Smooth muscle cell (in vitro differentiated cells): ENCODE results near the gene CCDC112. TPM values are rescaled to one million over a fixed set of nuclear protein-coding genes. Genes with fewer than 3 reads are reported as not detected.

ENCODE experiments used
- DNase-seq: peaks from one replicate; lab custom pipeline; 2025; ENCODE audit not compliant: unreplicated experiment; lab: John Stamatoyannopoulos, UW
- H2AFZ ChIP-seq: fragments of 200-600 bp; sonication (generic); 2 replicates; pipeline ENCODE4 v1.6.0; 2016; ENCODE audit warnings: antibody characterized with exemption, low read depth, mild to moderate bottlenecking
- H3F3A ChIP-seq: fragments of 200-600 bp; sonication (generic); 2 replicates; pipeline ENCODE4 v1.6.0; 2017; ENCODE audit warnings: antibody characterized with exemption, low read depth
- H3K27ac ChIP-seq: fragments of 200-600 bp; sonication (generic); 2 replicates; pipeline ENCODE4 v1.5.1; 2016; ENCODE audit warnings: low read depth, mild to moderate bottlenecking
- H3K27me3 ChIP-seq: fragments of 200-600 bp; sonication (generic); 2 replicates; pipeline ENCODE4 v1.6.1; 2016; ENCODE audit warnings: low read depth, mild to moderate bottlenecking
- H3K36me3 ChIP-seq: fragments of 200-600 bp; sonication (generic); 2 replicates; pipeline ENCODE4 v1.5.1; 2016; ENCODE audit warnings: low read depth
- H3K4me1 ChIP-seq: fragments of 200-600 bp; sonication (generic); 2 replicates; pipeline ENCODE4 v1.5.1; 2016; ENCODE audit warnings: low read depth
- H3K4me2 ChIP-seq: fragments of 200-600 bp; sonication (generic); 2 replicates; pipeline ENCODE4 v1.6.0; 2016; ENCODE audit warnings: mild to moderate bottlenecking
- H3K4me3 ChIP-seq: fragments of 200-600 bp; sonication (generic); 2 replicates; pipeline ENCODE4 v1.5.1; 2016; ENCODE audit warnings: mild to moderate bottlenecking
- H3K79me2 ChIP-seq: fragments of 200-600 bp; sonication (generic); 2 replicates; pipeline ENCODE4 v1.6.0; 2016; ENCODE audit warnings: low read depth, mild to moderate bottlenecking
- H3K9ac ChIP-seq: fragments of 200-600 bp; sonication (generic); 2 replicates; pipeline ENCODE4 v1.6.0; 2016; ENCODE audit warnings: low read depth
- H3K9me3 ChIP-seq: fragments of 200-600 bp; sonication (generic); replicated peaks from 2 replicates; pipeline ENCODE4 v1.5.1; 2016; ENCODE audit warnings: low read depth
- H4K20me1 ChIP-seq: fragments of 200-600 bp; sonication (generic); 2 replicates; pipeline ENCODE4 v1.6.0; 2016; ENCODE audit warnings: low read depth
- WGBS: methylation state at CpG from one replicate; pipeline ENCODE4 v1.1.7; 2016; ENCODE audit warnings: low lambda C conversion rate; 5-methylcytosine and 5-hydroxymethylcytosine counted together
- polyA plus RNA-seq: library from polyadenylated mRNA; unstranded; fragments of >200 nt; fragmentation: Nextera tagmentation; extraction: Ambion mirVana; gene quantifications from 2 replicates; pipeline ENCODE4 v1.2.1, GENCODE V29; 2016
- total RNA-seq: library from RNA; depleted of rRNA; stranded (reverse); fragments of >200 nt; gene quantifications from 2 replicates; pipeline ENCODE4 v1.2.3, GENCODE V29; 2014
- TF ChIP-seq, protein P1 (sequence below): fragments of 200-600 bp; sonication (generic); IDR thresholded peaks from 2 replicates; pipeline ENCODE4 v1.5.1; 2017; ENCODE audit warnings: borderline replicate concordance, mild to moderate bottlenecking, antibody characterized with exemption; ENCODE audit not compliant: insufficient read depth, poor library complexity, severe bottlenecking

Gene CCDC112
- total and polyA plus RNA-seq, 2 experiments from 2014 or later = 6.3 to 9.1 TPM

DNA sequence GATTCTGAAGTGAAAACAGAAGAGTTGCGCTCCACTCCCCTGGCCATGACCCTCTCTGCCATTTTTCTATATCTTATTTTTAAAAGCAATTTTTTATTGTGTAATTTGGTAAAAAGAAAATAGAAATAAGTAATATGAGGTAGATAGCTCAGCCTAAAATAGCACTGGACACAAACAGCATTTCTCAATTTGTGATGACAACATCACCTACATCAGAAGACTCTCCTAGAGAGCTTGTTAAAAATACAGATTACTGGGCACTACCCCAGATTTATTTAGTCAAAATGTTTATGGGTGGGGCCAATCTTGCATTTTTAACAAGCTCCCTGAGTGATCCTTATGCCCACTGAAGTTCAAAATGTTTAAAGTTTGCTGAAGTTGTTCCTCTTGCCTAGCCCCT lies 40.5 kb upstream of the CCDC112 start:
- Histone ChIP-seq H3F3A (no peaks in the 10 kb centered on the region), H2AFZ (no peak overlapping the region), H3K27me3 (no peaks in the 10 kb centered on the region), H3K9me3 (no peaks in the 10 kb centered on the region), H3K4me2 (no peak overlapping the region), H3K79me2 (no peaks in the 10 kb centered on the region), H3K27ac (no peak overlapping the region), H3K36me3 (no peaks in the 10 kb centered on the region), H3K9ac (no peak overlapping the region), H3K4me3 (no peak overlapping the region), H4K20me1 (no peaks in the 10 kb centered on the region), H3K4me1 (no peaks in the 10 kb centered on the region)
- DNase-seq = no peak
- 97% methylated on average over 1 of the region's 1 CpG for WGBS
- TF ChIP-seq, protein P1, sequence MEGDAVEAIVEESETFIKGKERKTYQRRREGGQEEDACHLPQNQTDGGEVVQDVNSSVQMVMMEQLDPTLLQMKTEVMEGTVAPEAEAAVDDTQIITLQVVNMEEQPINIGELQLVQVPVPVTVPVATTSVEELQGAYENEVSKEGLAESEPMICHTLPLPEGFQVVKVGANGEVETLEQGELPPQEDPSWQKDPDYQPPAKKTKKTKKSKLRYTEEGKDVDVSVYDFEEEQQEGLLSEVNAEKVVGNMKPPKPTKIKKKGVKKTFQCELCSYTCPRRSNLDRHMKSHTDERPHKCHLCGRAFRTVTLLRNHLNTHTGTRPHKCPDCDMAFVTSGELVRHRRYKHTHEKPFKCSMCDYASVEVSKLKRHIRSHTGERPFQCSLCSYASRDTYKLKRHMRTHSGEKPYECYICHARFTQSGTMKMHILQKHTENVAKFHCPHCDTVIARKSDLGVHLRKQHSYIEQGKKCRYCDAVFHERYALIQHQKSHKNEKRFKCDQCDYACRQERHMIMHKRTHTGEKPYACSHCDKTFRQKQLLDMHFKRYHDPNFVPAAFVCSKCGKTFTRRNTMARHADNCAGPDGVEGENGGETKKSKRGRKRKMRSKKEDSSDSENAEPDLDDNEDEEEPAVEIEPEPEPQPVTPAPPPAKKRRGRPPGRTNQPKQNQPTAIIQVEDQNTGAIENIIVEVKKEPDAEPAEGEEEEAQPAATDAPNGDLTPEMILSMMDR = no peak

DNA sequence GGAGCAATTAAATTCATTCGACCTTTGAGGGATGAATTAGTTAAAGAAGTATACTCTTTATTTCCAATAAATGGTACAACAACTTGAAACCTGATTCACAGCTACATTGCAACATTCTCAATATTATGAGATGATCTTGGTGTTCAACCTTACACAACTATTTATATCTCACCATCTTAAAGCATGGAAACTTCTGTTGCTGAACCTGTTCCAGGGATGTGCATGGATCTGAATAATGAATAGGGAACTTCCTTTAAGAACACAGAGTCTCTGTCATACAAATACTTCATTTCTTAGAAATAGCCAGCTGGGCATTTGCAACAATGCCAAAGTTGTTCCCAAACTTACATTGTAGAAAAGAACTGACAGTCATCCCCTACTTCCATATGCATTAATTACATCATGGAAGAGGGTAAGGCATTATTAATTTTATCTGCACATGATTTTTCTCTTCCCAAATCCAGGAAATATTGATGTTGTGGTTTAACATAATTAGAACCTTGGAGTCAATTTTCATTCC lies 39.8 kb upstream of the CCDC112 start:
- H2AFZ ChIP-seq = no peak overlapping the region
- no peak overlapping the region for H3K4me3 ChIP-seq
- H3K4me1 ChIP-seq = no peaks in the 10 kb centered on the region
- TF ChIP-seq, protein P1 = no peak
- WGBS = 86% methylated on average over 1 of the region's 1 CpG
- no peaks in the 10 kb centered on the region for H3F3A ChIP-seq
- no peak overlapping the region for H3K9ac ChIP-seq
- H3K36me3 ChIP-seq = no peaks in the 10 kb centered on the region
- no peaks in the 10 kb centered on the region for H3K79me2 ChIP-seq
- H3K27me3 ChIP-seq = no peaks in the 10 kb centered on the region
- H3K27ac ChIP-seq = no peak overlapping the region
- no peak for DNase-seq
- no peak overlapping the region for H3K4me2 ChIP-seq
- H3K9me3 ChIP-seq = no peaks in the 10 kb centered on the region
- H4K20me1 ChIP-seq = no peaks in the 10 kb centered on the region

DNA sequence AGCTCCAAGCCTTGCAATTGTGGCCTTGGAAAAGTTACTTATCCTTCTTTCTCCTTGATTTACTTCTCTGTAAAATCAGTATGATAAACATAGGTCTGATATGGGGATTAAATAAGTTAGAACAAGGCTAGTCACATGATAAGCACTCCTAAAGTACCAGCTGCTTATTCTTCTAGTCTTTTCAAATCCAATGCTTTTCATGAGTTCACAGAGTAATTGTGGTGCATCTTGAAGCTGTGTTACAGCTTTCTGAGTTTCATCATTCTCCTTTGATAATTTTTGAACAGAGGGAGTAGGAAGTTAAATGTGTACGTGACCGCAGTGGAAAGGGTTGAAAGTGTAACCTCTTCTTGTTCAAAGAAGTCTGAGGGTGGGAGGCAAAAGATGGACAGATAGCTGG lies 38.8 kb upstream of the CCDC112 start:
- Histone ChIP-seq H3K9me3 (no peaks in the 10 kb centered on the region), H2AFZ (peak overlapping the region; percentile 7), H3K27me3 (no peaks in the 10 kb centered on the region), H3K4me3 (no peak overlapping the region), H4K20me1 (no peaks in the 10 kb centered on the region), H3K79me2 (no peaks in the 10 kb centered on the region), H3K9ac (no peak overlapping the region), H3K4me2 (no peak overlapping the region), H3K36me3 (no peaks in the 10 kb centered on the region), H3F3A (no peaks in the 10 kb centered on the region), H3K27ac (no peak overlapping the region), H3K4me1 (no peaks in the 10 kb centered on the region)
- 58% methylated on average over 2 of the region's 2 CpGs for WGBS
- no peak for DNase-seq
- TF ChIP-seq, protein P1 = no peak

DNA sequence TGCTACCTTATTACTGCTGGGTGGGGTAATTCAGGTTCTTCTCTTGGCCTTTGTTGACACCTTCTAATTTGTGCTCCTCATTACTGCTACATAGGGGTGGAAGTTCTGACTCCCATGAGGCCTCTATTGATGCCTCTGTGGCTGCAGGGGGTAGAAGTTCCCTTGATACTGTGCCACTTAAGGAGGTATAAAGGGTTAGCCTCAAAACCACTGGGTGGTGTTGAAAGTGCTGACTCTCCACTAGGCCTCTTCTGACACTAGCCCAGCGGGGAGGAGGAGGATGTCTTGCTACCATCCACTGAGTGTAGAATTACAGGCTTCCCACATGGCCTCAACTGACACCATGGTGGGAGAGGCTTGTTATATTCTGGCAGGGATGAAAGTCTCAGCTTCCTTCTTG lies 36.7 kb upstream of the CCDC112 start:
- Histone ChIP-seq H3K36me3 (no peaks in the 10 kb centered on the region), H3K4me2 (no peak overlapping the region), H3F3A (no peaks in the 10 kb centered on the region), H3K79me2 (no peaks in the 10 kb centered on the region), H3K27me3 (no peaks in the 10 kb centered on the region), H4K20me1 (no peaks in the 10 kb centered on the region), H3K9me3 (no peaks in the 10 kb centered on the region), H3K9ac (no peak overlapping the region), H2AFZ (no peak overlapping the region), H3K27ac (no peak overlapping the region), H3K4me1 (no peaks in the 10 kb centered on the region), H3K4me3 (no peak overlapping the region)
- 57% methylated on average over 1 of the region's 1 CpG for WGBS
- TF ChIP-seq, protein P1 = no peak
- no peak for DNase-seq
